MM.1S (cell line): Measurements from ENCODE around the gene PLCG2.

Experiments
- CTCF ChIP-seq: fragments of 300-600 bp; sonication (generic); IDR thresholded peaks from 2 replicates; pipeline ENCODE4 v1.5.1; 2016; ENCODE audit warnings: antibody characterized with exemption, low read length, mixed read lengths
- EZH2phosphoT487 ChIP-seq: fragments of 300-600 bp; sonication (generic); IDR thresholded peaks from 2 replicates; pipeline ENCODE4 v1.6.1; 2018; ENCODE audit warnings: antibody characterized with exemption, low read length

DNA sequence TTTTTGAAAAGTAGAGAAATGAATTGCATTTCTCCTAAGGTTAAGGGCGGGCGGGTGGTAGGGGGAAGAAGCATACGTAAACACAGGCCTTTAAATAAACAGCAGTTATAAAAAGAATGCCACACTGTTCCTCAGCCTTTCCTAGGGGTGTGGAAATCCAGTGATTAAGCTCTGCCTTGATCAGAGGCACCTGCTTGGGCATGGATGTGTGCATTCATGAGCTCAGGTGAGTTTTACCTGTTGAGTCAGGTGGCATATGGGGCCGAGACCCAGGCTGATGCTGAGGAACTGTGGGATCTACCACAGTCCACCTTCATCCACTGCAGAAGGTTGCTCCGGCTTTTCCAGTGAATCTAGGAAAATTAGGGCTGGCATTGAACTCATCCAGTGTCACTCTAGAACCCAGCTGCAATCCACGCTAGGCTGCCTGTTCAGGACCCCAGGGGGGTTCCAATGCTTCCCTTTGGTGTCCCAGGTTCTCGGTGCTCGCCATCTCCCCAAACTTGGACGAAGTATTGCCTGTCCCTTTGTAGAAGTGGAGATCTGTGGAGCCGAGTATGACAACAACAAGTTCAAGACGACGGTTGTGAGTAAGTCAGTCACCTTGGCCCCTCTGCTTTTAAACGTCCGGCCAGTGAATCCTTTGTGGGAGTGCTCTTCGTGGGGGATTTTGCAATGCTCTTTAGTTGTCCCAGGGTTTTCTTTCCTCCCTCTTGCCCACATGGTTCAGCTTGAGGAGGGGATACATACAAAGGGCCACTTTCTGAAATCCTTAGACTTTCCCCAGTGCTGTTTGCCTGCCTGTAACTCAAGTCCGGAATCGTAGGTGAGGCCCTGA is 159.5 kb downstream of the PLCG2 start:
- TF ChIP-seq CTCF (no peak), EZH2phosphoT487 (no peak)
